Calu3 (cell line): ENCODE measurements around the gene LIMS2. TPM values are rescaled to one million over a fixed set of nuclear protein-coding genes. Genes with fewer than 3 reads are reported as not detected.

ENCODE experiments used
- BruUV-seq: library from RNA; stranded (reverse); fragments of 400-500 nt; replicated peaks from 2 replicates; lab custom pipeline; 2021; lab: Mats Ljungman, UMichigan
- CTCF ChIA-PET: fragments of 300-600 bp; sonication (Branson Sonifier 250); formaldehyde crosslinking; loops from one replicate; lab custom pipeline; 2022; ENCODE audit warnings: antibody characterized with exemption; lab: Charles Lee
- DNase-seq: peaks from one replicate; pipeline ENCODE4 v3.0.0; 2022
- H3K27ac Mint-ChIP-seq: one replicate; pipeline ENCODE4 v1.8.0; 2022; ENCODE audit warnings: mixed read lengths; ENCODE audit not compliant: unreplicated experiment
- H3K27me3 Mint-ChIP-seq: one replicate; pipeline ENCODE4 v1.8.0; 2022; ENCODE audit warnings: mixed read lengths; ENCODE audit not compliant: unreplicated experiment
- H3K36me3 Mint-ChIP-seq: one replicate; pipeline ENCODE4 v1.8.0; 2022; ENCODE audit warnings: mild to moderate bottlenecking, moderate library complexity, mixed read lengths; ENCODE audit not compliant: insufficient read depth, unreplicated experiment
- H3K4me1 Mint-ChIP-seq: one replicate; pipeline ENCODE4 v1.8.0; 2022; ENCODE audit warnings: mild to moderate bottlenecking, low read depth, mixed read lengths; ENCODE audit not compliant: unreplicated experiment
- H3K4me3 Mint-ChIP-seq: one replicate; pipeline ENCODE4 v1.8.0; 2022; ENCODE audit warnings: mild to moderate bottlenecking, low read depth, moderate library complexity, mixed read lengths; ENCODE audit not compliant: unreplicated experiment
- H3K9me3 Mint-ChIP-seq: one replicate; pipeline ENCODE4 v1.8.0; 2022; ENCODE audit warnings: low read depth, mixed read lengths; ENCODE audit not compliant: unreplicated experiment
- intact Hi-C: fragments of 100-400 bp; cut with micrococcal nuclease; formaldehyde crosslinking; loops from one replicate; pipeline ENCODE4 v1.10.0; 2022; ENCODE audit not compliant: unreplicated experiment
- total RNA-seq: library from RNA; stranded (reverse); gene quantifications from 2 replicates; pipeline ENCODE4 v1.2.3, GENCODE V29; 2022
- TF ChIP-seq, protein P1 (sequence below): fragments of 200-600 bp; IDR thresholded peaks from one replicate; pipeline ENCODE4 v1.8.0; 2022; ENCODE audit warnings: antibody characterized with exemption; ENCODE audit not compliant: unreplicated experiment

LIMS2 gene
- total RNA-seq, 1 experiment from 2014 or later, result 0.31 TPM

DNA sequence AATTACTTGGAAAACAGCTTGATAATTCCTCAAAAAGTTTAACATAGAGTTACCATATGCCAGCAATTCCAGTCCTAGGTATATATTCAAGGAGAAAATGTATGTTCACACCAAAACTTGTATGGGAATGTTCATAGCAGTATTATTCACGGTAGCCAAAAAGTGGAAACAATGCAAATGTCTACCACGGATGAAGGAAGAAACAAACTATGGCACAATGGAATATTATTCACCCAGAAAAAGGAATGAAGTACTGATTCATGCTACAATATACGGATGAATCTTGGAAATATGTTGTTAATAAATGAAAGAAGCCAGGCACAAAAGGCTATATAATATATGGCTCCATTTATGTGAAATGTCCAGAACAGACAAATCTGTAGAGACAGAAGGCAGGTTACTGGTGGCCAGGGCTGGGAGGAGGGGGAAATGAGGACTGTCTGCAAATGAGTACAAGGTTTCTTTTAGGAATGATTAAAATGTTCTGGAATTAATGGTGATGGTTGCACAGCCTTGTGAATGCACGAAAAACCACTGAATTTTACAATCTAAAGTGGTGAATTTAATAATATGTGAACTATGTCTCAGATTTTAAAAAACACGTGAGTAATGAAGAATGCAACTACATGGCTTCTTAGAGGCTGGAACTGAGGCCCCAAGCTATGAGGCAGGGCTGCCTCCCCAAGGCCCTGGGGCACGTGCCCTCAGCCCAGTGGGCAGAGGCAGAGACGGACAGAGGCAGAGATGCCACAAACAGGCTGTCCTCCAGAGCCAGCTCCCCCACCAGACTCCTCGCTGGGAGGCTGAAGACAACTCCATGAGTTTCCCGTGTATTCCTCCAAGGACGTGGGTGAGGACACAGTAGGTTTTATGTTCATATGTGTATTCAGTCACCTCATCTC lies 5.0 kb downstream of the LIMS2 start:
- CTCF ChIA-PET, result no interaction called here
- no peak for DNase-seq
- Mint-ChIP-seq H3K9me3 (no peaks in the 10 kb centered on the region), H3K4me1 (no peaks in the 10 kb centered on the region), H3K27me3 (peaks cover 88% of the 10 kb centered on the region), H3K36me3 (no peaks in the 10 kb centered on the region), H3K27ac (no peak overlapping the region), H3K4me3 (no peak overlapping the region)
- no TSS peak for BruUV-seq
- TF ChIP-seq, protein P1, sequence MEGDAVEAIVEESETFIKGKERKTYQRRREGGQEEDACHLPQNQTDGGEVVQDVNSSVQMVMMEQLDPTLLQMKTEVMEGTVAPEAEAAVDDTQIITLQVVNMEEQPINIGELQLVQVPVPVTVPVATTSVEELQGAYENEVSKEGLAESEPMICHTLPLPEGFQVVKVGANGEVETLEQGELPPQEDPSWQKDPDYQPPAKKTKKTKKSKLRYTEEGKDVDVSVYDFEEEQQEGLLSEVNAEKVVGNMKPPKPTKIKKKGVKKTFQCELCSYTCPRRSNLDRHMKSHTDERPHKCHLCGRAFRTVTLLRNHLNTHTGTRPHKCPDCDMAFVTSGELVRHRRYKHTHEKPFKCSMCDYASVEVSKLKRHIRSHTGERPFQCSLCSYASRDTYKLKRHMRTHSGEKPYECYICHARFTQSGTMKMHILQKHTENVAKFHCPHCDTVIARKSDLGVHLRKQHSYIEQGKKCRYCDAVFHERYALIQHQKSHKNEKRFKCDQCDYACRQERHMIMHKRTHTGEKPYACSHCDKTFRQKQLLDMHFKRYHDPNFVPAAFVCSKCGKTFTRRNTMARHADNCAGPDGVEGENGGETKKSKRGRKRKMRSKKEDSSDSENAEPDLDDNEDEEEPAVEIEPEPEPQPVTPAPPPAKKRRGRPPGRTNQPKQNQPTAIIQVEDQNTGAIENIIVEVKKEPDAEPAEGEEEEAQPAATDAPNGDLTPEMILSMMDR, result no peak
- intact Hi-C loops, result no loop called here

DNA sequence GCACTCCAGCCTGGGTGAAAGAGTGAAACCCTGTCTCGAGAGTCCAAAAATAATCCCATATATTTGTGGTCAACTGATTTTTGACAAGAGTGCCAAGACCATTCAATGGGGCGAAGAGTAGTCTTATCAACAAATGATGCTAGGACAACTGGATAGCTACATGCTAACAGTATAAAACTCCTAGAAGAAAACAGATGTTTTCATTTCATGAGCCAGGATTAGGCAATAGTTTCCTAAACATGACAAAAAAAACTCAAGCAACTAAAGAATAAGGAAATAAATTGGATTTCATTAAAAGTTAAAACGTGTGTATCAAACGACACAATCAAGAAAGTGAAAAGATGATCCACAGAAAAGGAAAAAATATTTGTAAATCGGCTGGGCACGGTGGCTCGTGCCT lies 6.3 kb downstream of the LIMS2 start:
- CTCF ChIA-PET, result no interaction called here
- Mint-ChIP-seq H3K36me3 (no peaks in the 10 kb centered on the region), H3K27me3 (peaks cover 90% of the 10 kb centered on the region), H3K4me1 (no peaks in the 10 kb centered on the region), H3K27ac (no peak overlapping the region), H3K9me3 (no peaks in the 10 kb centered on the region), H3K4me3 (no peak overlapping the region)
- intact Hi-C loops, result no loop called here
- DNase-seq, result no peak
- TF ChIP-seq, protein P1, result no peak
- no TSS peak for BruUV-seq

DNA sequence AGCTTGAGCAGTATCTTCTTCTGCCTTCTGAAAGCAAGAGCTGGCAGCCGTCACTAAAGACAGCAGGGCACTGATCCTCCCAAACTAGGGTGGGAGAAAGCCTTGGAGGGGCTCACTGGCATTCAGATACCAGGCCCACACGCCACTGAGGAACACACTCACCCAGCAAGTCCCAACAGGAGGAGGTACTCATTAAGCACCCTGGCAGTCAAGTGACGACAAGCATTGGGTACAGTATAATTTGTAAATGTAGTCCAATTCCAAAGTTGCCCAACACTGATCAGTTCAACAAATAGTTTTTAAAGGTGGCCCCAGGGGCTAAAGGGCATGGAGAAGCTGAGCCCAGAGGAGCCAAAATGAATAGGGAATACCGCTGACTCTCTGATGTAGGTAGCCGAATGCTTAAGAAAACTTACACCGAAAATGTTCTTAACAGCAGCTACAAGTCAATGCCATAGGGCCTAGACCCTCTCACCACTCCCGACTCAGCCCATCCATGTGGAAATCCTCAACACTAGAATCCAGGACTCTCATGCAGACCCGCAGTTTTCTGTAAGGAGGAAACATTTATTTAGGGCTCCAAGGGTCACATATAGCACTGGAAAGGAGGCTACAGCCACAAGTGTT lies 9.9 kb downstream of the LIMS2 start:
- no peaks in the 10 kb centered on the region for H3K4me1 Mint-ChIP-seq
- no peak overlapping the region for H3K27ac Mint-ChIP-seq
- H3K4me3 Mint-ChIP-seq, result no peak overlapping the region
- H3K36me3 Mint-ChIP-seq, result no peaks in the 10 kb centered on the region
- DNase-seq, result no peak
- intact Hi-C loops, result no loop called here
- peaks cover 85% of the 10 kb centered on the region for H3K27me3 Mint-ChIP-seq
- CTCF ChIA-PET, result no interaction called here
- H3K9me3 Mint-ChIP-seq, result no peaks in the 10 kb centered on the region
- BruUV-seq, result no TSS peak
- TF ChIP-seq, protein P1, result no peak

DNA sequence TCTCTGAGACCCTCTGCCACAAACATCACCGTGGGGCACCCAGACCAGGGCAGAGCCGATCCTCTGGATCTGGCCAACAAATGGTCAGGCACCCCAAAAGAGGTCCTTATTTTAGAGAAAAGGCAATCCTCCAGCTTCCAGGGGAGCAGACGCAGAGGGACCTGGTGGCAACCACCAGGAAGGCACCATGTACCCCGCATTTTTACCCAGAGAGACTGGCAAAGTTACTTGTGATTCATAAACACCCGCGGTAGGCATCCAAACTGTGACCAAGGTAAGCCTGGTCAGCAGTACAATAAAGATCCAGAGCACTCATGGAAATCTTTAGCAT lies 10.5 kb downstream of the LIMS2 start:
- intact Hi-C loops, result no loop called here
- Mint-ChIP-seq H3K4me1 (no peaks in the 10 kb centered on the region), H3K36me3 (no peaks in the 10 kb centered on the region), H3K27me3 (peaks cover 82% of the 10 kb centered on the region), H3K27ac (no peak overlapping the region), H3K4me3 (peak overlapping the region; percentile 43), H3K9me3 (no peaks in the 10 kb centered on the region)
- DNase-seq, result no peak
- CTCF ChIA-PET, result no interaction called here
- BruUV-seq, result no TSS peak
- TF ChIP-seq, protein P1, result no peak
